ENCODE data around the gene ZGPAT.

The ZGPAT gene

GRCh38 chr20:63686094-63686491 is 21.7 kb upstream of the ZGPAT start:
- Histone ChIP-seq H3K9ac (ENCODE audit: low read length) (no peak overlapping the region), H3K9me2 (ENCODE audit: low read depth, low read length) (no peaks in the 10 kb centered on the region), H3K9me3 (ENCODE audit: low read length) (no peaks in the 10 kb centered on the region), H3K27me3 (ENCODE audit: insufficient read depth, low read length) (no peaks in the 10 kb centered on the region; the same call in 1 of the 2 replicates), H3K4me1 (ENCODE audit: insufficient read depth, low read length, severe bottlenecking) (no peaks in the 10 kb centered on the region), H4K20me1 (ENCODE audit: insufficient read depth, low read length) (no peaks in the 10 kb centered on the region), H2AFZ (ENCODE audit: low read length) (no peak overlapping the region), H3K27ac (ENCODE audit: low read depth, low read length, poor library complexity, severe bottlenecking) (no peak overlapping the region), H3F3A (ENCODE audit: insufficient read depth, low read length) (no peaks in the 10 kb centered on the region), H3K79me2 (ENCODE audit: insufficient read depth, low read length) (no peaks in the 10 kb centered on the region), H3K4me2 (ENCODE audit: low read length) (no peak overlapping the region), H3K36me3 (ENCODE audit: insufficient read depth, low read length) (peaks cover 15% of the 10 kb centered on the region), H3K4me3 (ENCODE audit: low read depth, low read length, poor library complexity, severe bottlenecking) (no peak overlapping the region)
- no peak for TF ChIP-seq EZH2 (IDR thresholded peaks at IDR 0.05; ENCODE audit: borderline replicate concordance, low read length)
- TF ChIP-seq CTCF (IDR thresholded peaks at IDR 0.05; ENCODE audit: low read length) = no peak

DNA sequence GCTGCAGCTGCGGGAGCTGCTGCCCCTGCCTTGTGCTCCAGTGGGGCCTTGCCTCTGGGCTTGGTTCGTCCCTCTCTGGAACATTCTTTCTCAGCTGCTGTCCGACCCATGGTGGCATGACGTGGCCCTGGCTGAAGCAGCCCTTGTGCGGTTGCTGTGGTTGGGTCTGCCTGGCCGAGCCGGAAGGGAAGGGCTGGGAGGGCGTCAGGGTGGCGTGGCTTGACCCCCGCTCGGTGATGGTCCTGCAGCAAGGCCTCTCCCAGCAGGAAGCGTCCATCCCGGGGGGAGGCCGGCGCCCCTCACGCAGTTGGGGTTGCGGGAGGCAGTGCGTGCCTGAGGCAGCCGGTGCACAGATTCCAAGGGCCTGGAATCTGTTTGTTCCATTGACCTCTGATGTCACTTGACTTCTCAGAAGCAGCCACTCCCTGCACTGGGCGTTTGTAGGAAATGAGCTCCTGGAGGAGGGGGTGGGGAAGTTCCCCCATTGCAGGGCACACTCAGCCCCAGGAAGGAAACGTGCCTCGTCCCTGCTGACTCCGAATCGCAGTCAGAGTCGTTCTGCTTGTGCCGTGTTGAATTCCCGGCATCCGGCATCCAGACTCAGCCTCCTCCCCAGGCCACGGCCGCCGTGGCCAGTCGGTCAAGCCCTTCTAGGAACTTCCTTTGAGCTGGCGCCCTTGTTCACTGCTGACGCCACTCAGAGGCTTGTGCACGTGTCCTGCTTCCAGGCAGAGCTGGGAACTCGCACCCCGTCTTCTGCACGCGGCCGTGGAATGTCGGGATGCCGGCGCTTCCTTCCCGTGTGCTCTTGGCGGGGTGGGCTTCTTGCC is 21.1 kb upstream of the ZGPAT start:
- Histone ChIP-seq H3K9ac (ENCODE audit: low read length) (no peak overlapping the region), H3K79me2 (ENCODE audit: insufficient read depth, low read length) (no peaks in the 10 kb centered on the region), H3K27ac (ENCODE audit: low read depth, low read length, poor library complexity, severe bottlenecking) (no peak overlapping the region), H3K4me2 (ENCODE audit: low read length) (no peak overlapping the region), H3K9me2 (ENCODE audit: low read depth, low read length) (no peaks in the 10 kb centered on the region), H3K9me3 (ENCODE audit: low read length) (no peaks in the 10 kb centered on the region), H3K4me3 (ENCODE audit: low read depth, low read length, poor library complexity, severe bottlenecking) (no peak overlapping the region), H3K27me3 (ENCODE audit: insufficient read depth, low read length) (no peaks in the 10 kb centered on the region; the same call in 1 of the 2 replicates), H2AFZ (ENCODE audit: low read length) (no peak overlapping the region), H3F3A (ENCODE audit: insufficient read depth, low read length) (no peaks in the 10 kb centered on the region), H3K4me1 (ENCODE audit: insufficient read depth, low read length, severe bottlenecking) (no peaks in the 10 kb centered on the region), H4K20me1 (ENCODE audit: insufficient read depth, low read length) (no peaks in the 10 kb centered on the region), H3K36me3 (ENCODE audit: insufficient read depth, low read length) (peaks cover 15% of the 10 kb centered on the region)
- TF ChIP-seq EZH2 (IDR thresholded peaks at IDR 0.05; ENCODE audit: borderline replicate concordance, low read length) (no peak), CTCF (IDR thresholded peaks at IDR 0.05; ENCODE audit: low read length) (no peak)

GRCh38 chr20:63687419-63688178 is 20.2 kb upstream of the ZGPAT start:
- no peak overlapping the region for H3K4me3 ChIP-seq (ENCODE audit: low read depth, low read length, poor library complexity, severe bottlenecking)
- peaks cover 8% of the 10 kb centered on the region for H3K36me3 ChIP-seq (ENCODE audit: insufficient read depth, low read length)
- H2AFZ ChIP-seq (ENCODE audit: low read length) = no peak overlapping the region
- H4K20me1 ChIP-seq (ENCODE audit: insufficient read depth, low read length) = no peaks in the 10 kb centered on the region
- no peak for TF ChIP-seq EZH2 (IDR thresholded peaks at IDR 0.05; ENCODE audit: borderline replicate concordance, low read length)
- no peak for TF ChIP-seq CTCF (IDR thresholded peaks at IDR 0.05; ENCODE audit: low read length)
- H3K27me3 ChIP-seq (ENCODE audit: insufficient read depth, low read length) = no peaks in the 10 kb centered on the region; the same call in 1 of the 2 replicates
- no peaks in the 10 kb centered on the region for H3K79me2 ChIP-seq (ENCODE audit: insufficient read depth, low read length)
- no peaks in the 10 kb centered on the region for H3K9me2 ChIP-seq (ENCODE audit: low read depth, low read length)
- no peak overlapping the region for H3K27ac ChIP-seq (ENCODE audit: low read depth, low read length, poor library complexity, severe bottlenecking)
- H3K4me2 ChIP-seq (ENCODE audit: low read length) = no peak overlapping the region
- no peaks in the 10 kb centered on the region for H3F3A ChIP-seq (ENCODE audit: insufficient read depth, low read length)
- no peaks in the 10 kb centered on the region for H3K9me3 ChIP-seq (ENCODE audit: low read length)
- H3K9ac ChIP-seq (ENCODE audit: low read length) = no peak overlapping the region
- no peaks in the 10 kb centered on the region for H3K4me1 ChIP-seq (ENCODE audit: insufficient read depth, low read length, severe bottlenecking)
